Activated T-cell treated with anti-CD3 and anti-CD28 coated beads, Interleukin-2, amount 50 U/mL, for 24 hours (primary cell): Measurements from ENCODE around the gene SUB1.
"Not testable (repeated sequence)": the region's sequence is repeated elsewhere in the genome, so short reads cannot be mapped to it uniquely, and the experiment has no call there.

ENCODE experiments used
- DNase-seq: peaks from one replicate; pipeline ENCODE4 v3.0.0-alpha.2; 2020
- H3K27ac Mint-ChIP-seq: 2 replicates; pipeline ENCODE4 v1.8.0; 2020; ENCODE audit warnings: mild to moderate bottlenecking, mixed read lengths
- H3K27me3 Mint-ChIP-seq: 2 replicates; pipeline ENCODE4 v1.8.0; 2020; ENCODE audit warnings: mixed read lengths
- H3K36me3 Mint-ChIP-seq: 2 replicates; pipeline ENCODE4 v1.8.0; 2020; ENCODE audit warnings: low read depth, mixed read lengths
- H3K4me1 Mint-ChIP-seq: 2 replicates; pipeline ENCODE4 v1.8.0; 2020; ENCODE audit warnings: low read depth, mixed read lengths
- H3K4me3 Mint-ChIP-seq: 2 replicates; pipeline ENCODE4 v1.8.0; 2020; ENCODE audit warnings: mild to moderate bottlenecking, moderate library complexity, mixed read lengths
- H3K9me3 Mint-ChIP-seq: 2 replicates; pipeline ENCODE4 v1.8.0; 2020; ENCODE audit warnings: mixed read lengths

SUB1 gene

DNA sequence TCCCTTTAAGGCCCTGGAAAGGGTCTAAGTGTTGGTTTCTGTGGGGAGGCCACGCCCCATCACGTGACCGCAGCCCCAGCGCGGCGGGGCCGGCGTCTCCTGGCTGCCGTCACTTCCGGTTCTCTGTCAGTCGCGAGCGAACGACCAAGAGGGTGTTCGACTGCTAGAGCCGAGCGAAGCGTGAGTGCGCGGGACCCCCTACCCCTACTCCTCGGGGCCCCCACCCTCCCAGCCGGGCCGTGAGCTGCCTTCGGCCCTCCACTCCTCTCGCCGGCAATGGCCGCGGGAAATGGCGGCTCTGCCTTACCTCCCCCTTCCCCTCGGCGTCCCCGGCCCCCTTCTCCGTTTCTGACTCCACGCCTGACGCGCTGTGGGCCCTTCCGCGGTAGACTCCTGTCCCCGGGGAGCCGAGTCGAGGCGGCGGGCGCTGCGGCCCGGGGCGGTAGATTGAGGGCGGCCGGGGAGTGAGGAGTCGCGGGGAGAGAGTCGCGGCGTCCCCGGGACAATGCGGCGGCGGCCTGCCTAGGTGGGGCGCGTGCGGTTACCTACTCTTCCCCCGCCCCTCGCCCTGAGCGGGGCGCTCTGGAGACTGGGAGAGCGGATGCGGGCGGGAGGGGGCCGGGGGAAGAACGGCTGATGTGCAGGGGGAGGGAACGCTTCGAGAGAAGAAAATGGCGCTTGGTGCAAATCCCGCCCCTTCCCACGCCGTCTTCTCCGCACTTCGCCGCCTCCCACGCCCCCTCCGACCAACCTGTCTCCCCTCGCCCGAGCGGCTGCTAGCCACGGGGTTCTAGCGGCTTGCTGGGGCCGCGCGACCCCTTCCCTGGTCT, at the start of gene SUB1:
SUB1 (plus strand) TSS at position 112 of the 830 bp plus-strand sequence. CDS start 2,956 bp downstream, outside the sequence.
- Mint-ChIP-seq H3K27ac (peak within 1 kb of the TSS; percentile 99), H3K36me3 (peaks cover 54% of the 10 kb centered on the region), H3K4me3 (peak within 1 kb of the TSS; percentile 93), H3K4me1 (peaks cover 62% of the 10 kb centered on the region), H3K9me3 (no peaks in the 10 kb centered on the region), H3K27me3 (no peaks in the 10 kb centered on the region)
- peak; percentile 93 for DNase-seq

DNA sequence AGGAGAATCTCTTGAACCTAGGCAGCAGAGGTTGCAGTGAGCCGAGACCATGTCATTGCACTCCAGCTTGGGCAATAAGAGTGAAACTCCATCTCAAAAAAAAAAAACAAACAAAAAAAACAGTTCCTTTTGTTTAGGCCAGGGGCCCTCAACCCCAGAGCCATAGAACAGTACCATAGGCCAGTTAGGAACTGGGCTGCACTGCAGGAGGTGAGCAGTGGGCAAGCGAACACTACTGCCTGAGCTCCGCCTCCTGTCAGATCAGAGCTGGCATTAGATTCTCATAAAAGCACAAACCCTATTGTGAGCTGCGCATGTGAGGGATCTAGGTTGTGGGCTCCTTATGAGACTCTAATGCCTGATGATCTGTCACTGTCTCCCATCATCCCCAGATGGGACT, 49.1 kb upstream of the SUB1 start:
- no peak for DNase-seq
- H3K4me3 Mint-ChIP-seq, result no peak overlapping the region
- peaks cover 34% of the 10 kb centered on the region for H3K36me3 Mint-ChIP-seq
- H3K27me3 Mint-ChIP-seq, result no peaks in the 10 kb centered on the region
- no peaks in the 10 kb centered on the region for H3K9me3 Mint-ChIP-seq
- no peak overlapping the region for H3K27ac Mint-ChIP-seq
- peaks cover 78% of the 10 kb centered on the region for H3K4me1 Mint-ChIP-seq

DNA sequence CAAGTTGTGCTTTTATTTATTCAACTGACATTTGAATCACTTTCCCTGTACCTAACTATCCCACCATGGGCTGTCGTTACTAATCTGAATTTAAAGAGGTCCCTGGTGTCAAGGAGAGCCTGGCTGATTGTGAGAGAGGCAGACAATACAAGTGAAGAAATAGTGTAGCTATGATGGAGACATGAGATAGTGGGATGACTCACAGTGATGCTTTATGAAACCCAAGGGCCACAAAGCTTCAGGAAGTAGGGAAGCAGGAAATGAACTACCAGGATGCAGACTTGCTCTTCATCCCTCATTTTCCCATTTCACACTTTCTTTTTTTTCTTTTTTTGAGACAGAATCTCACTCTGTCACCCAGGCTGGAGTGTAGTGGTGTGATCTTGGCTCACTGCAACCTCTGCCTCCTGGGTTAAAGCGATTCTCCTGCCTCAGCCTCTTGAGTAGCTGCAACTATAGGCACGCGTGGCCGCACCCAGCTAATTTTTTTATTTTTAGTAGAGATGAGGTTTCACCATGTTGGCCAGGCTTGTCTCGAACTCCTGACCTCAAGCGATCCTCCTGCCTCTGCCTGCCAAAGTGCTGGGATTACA, 47.8 kb upstream of the SUB1 start:
- H3K36me3 Mint-ChIP-seq, result peaks cover 30% of the 10 kb centered on the region
- peak overlapping the region; percentile 7 for H3K4me3 Mint-ChIP-seq
- not testable (repeated sequence) for H3K9me3 Mint-ChIP-seq, H3K27me3 Mint-ChIP-seq
- H3K4me1 Mint-ChIP-seq, result peaks cover 76% of the 10 kb centered on the region
- DNase-seq, result peak; percentile 38
- H3K27ac Mint-ChIP-seq, result peak overlapping the region; percentile 88

DNA sequence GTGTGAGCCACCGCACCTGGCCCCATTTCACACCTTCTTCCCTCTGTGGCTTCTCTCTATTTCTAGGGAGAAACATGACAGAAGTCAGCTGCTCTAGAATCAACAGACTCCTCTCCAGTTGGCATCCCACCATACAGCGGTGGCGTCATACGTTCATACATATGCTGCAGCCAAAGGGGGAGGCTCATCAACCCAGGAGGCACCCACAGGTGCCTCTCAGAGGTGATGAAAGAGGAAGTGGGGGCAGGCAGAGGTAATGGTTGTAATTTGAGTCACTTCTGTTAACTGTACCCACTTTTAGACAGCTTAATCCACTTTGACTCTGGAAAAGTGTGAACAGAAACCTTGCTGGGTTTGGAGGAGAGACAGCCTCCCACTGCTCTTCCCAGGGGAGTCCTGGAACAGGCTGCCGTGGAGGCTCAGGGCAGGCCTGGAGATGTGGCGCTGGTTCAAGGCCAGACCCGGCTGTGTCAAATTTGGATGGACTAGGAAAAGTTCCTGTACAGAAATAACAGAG, 47.3 kb upstream of the SUB1 start:
- Mint-ChIP-seq H3K4me3 (no peak overlapping the region), H3K27me3 (no peaks in the 10 kb centered on the region), H3K27ac (peak overlapping the region; percentile 88), H3K36me3 (peaks cover 35% of the 10 kb centered on the region), H3K4me1 (peaks cover 76% of the 10 kb centered on the region), H3K9me3 (peaks cover 7% of the 10 kb centered on the region)
- peak; percentile 53 for DNase-seq

DNA sequence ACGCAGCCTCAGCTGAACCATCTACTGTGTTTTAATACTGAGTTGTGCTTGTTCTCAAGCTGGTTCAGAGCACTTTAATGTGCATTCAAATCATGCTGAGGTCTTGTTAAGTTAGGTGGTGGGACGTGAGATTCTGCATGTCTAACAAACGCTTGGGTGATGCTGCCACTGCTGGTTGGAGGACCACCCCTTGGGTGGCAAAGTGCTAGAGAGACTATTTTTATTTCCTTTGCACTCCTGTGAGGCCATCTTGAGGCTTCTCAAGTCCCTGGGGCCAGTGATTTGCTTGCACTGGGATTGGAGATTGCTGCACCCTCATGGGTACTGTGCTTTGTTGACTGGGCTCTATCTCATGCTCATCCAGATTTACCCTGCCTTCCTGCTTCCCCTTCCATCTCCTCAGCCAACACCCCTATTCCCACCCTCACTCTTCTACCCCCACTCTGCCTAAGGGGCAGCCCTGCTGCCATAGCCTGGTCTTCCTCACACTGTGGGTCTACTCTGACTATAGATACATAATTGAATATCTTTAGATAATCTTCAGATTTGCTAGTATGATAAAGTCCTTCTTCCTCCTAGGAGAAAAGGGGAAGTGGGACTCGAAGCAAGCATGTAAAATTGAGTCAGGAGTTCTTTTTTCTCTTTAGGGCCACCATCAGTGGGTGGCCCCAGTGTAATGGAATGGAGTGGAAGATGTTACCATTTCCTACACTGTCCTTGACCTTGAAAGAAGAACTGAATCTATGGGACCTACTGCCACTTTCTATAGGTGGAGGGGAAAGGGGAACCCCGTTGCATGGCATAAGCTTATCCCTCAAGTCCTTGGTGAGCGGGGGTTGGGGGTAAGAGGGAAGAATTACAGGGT, 45.1 kb upstream of the SUB1 start:
- H3K27me3 Mint-ChIP-seq, result no peaks in the 10 kb centered on the region
- no peak overlapping the region for H3K27ac Mint-ChIP-seq
- H3K4me1 Mint-ChIP-seq, result peaks cover 69% of the 10 kb centered on the region
- no peak overlapping the region for H3K4me3 Mint-ChIP-seq
- H3K9me3 Mint-ChIP-seq, result peaks cover 7% of the 10 kb centered on the region
- H3K36me3 Mint-ChIP-seq, result peaks cover 35% of the 10 kb centered on the region
- DNase-seq, result no peak

DNA sequence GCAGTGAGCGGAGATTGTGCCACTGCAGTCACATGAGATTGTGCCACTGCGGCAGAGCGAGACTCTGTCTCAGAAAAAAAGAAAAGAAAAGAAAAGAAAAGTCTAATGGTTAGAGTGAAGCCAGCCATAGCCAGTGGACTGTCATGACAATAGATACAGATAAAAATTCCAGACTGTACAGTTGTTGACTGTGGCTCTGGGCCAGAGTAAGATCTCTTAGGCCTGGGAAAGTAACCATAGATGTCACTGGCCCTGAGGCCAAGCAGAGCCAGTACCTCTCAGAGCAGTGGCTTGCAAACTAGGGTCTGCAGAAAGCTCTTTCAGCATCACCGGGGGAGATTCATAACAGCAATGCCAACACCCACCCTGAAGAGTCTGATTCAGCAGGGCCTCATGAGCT, 44.1 kb upstream of the SUB1 start:
- H3K27me3 Mint-ChIP-seq, result no peaks in the 10 kb centered on the region
- no peak for DNase-seq
- H3K9me3 Mint-ChIP-seq, result peaks cover 7% of the 10 kb centered on the region
- no peak overlapping the region for H3K4me3 Mint-ChIP-seq
- no peak overlapping the region for H3K27ac Mint-ChIP-seq
- H3K36me3 Mint-ChIP-seq, result peaks cover 35% of the 10 kb centered on the region
- peaks cover 62% of the 10 kb centered on the region for H3K4me1 Mint-ChIP-seq

DNA sequence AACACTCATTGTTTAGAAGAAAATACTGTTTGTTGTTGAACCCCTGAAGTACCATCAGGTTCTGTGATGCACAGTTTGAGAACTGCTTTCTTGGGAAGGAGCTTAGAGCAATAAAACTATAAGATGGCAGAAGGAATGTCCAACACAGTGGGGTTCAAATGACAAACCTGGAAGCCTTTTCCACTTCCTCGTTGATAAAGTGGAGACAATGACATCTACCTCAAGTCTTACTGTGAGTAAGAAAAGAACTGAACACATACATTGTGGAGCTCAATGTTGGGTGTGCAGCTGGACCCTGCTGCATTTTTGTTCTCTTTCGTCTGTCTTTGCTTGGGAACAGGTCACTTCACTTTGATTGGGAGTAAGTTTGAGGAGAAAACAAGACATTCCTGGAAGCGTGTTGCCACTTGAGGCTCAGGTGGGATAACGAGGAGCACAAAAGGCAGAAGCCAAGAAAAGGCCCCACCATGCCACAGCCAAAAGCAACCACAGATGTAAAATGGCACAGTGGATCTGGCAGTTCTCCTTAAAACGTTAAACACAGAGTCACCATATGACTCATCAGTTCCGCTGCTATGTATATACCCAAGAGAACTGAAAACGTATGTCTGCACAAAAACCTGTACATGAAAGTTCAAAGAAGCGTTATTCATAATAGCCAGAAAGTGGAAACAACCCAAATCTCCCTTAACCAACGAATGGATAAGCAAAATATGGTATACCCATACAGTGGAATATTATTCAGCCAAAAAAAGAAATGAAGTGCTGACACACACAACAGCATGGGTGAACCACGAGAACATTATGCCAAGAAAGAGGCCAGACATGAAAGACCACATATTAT, 42.9 kb upstream of the SUB1 start:
- peak; percentile 54 for DNase-seq
- Mint-ChIP-seq H3K4me3 (peak overlapping the region; percentile 48), H3K36me3 (peaks cover 32% of the 10 kb centered on the region), H3K4me1 (peaks cover 52% of the 10 kb centered on the region), H3K27me3 (no peaks in the 10 kb centered on the region), H3K27ac (peak overlapping the region; percentile 93), H3K9me3 (peaks cover 7% of the 10 kb centered on the region)

DNA sequence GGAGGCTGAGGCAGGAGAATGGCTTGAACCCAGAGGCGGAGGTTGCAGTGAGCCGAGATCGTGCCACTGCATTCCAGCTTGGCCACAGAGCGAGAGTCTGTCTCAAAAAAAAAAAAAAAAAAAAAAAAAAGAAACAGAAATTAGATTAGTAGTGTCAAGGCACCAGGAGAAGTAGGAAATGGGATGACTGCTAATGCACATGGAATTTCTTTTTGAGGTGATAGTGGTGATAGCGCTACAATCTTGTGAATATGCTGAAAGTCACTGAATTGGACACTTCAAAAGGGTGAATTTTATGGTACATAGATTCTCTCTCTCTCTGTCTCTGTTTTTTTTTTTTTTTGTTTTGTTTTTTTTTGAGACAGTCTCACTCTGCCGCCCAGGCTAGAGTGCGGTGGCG, 42.1 kb upstream of the SUB1 start:
- Mint-ChIP-seq H3K9me3 (peaks cover 7% of the 10 kb centered on the region), H3K4me3 (no peak overlapping the region), H3K27ac (peak overlapping the region; percentile 93), H3K36me3 (peaks cover 30% of the 10 kb centered on the region), H3K4me1 (peaks cover 43% of the 10 kb centered on the region), H3K27me3 (no peaks in the 10 kb centered on the region)
- DNase-seq, result no peak

DNA sequence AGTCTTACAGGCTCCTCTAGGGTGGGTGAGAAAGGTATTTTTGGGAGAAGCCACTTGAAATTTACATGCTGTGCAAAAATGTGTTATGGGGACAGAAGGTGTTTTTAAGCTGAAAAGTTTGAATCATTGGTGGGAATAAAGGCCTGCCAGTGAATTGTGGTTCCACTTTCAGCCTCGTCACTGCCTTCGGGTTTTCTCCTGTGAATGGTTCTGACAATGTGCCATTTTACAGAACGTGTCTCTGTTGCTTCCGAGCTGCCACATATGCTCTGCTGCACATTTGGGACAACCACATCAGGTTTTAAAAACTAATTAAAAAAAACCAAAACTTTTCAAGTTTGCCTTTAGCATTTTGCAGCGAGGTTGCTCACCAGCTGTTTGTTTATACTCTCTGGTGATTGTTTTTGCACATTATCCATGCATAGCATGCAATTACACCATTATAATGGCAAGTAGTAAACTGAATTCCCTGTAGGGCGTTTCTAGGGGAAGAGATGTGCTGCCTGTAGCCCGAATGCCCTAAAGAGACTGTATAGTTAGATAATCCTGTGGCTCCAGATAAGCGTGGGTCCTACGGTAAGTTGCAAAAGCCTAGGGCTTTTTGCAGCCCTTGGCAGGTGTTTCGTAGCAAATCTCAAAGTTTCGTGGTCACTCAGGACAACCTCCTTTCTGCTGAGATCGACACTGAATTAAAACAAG, 40.1 kb upstream of the SUB1 start:
- Mint-ChIP-seq H3K4me3 (no peak overlapping the region), H3K9me3 (peaks cover 7% of the 10 kb centered on the region), H3K4me1 (peaks cover 29% of the 10 kb centered on the region), H3K27ac (no peak overlapping the region), H3K27me3 (no peaks in the 10 kb centered on the region), H3K36me3 (peaks cover 24% of the 10 kb centered on the region)
- no peak for DNase-seq

DNA sequence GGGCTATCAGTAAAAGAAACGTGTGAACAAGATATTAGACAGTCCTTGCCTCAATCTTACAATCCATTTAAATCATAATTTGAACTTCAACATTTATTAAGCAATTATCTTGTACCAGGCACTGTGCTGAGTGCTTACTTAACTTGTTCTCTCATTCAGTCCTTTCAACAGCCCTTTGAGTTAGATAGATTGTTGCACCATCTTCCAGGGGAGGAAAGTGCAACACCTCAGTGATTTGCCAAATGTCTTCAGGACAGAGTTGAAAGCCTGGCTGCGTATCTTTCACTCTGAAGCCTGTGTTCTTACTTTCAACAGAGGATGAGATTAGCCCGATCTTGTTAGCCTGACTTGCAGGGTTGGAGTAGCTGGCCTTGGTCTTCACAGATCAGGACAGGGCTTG, 34.2 kb upstream of the SUB1 start:
- no peaks in the 10 kb centered on the region for H3K9me3 Mint-ChIP-seq
- H3K36me3 Mint-ChIP-seq, result peaks cover 28% of the 10 kb centered on the region
- H3K4me3 Mint-ChIP-seq, result no peak overlapping the region
- peaks cover 13% of the 10 kb centered on the region for H3K4me1 Mint-ChIP-seq
- no peak for DNase-seq
- H3K27me3 Mint-ChIP-seq, result no peaks in the 10 kb centered on the region
- H3K27ac Mint-ChIP-seq, result no peak overlapping the region

DNA sequence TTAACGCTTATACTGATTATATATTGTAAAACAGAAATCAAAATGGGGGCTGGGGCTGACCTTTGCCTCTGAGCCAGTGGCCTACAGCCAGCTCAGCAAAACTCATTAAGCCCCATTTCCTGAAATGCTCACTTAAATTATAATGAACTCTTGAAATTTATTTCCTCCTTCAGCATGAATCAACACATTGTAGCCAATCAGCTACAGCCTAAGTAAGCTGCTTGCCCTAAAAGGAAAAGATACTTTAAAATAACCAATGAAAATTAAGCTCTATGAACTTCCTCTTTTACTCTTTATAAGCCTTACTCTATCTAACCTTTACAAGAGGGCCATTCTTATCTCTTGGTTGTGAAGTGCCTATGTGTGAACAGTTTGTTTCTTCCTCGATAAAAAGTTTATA, 33.5 kb upstream of the SUB1 start:
- Mint-ChIP-seq H3K4me1 (peaks cover 13% of the 10 kb centered on the region), H3K36me3 (peaks cover 28% of the 10 kb centered on the region), H3K9me3 (no peaks in the 10 kb centered on the region), H3K4me3 (no peak overlapping the region), H3K27ac (no peak overlapping the region), H3K27me3 (no peaks in the 10 kb centered on the region)
- no peak for DNase-seq

DNA sequence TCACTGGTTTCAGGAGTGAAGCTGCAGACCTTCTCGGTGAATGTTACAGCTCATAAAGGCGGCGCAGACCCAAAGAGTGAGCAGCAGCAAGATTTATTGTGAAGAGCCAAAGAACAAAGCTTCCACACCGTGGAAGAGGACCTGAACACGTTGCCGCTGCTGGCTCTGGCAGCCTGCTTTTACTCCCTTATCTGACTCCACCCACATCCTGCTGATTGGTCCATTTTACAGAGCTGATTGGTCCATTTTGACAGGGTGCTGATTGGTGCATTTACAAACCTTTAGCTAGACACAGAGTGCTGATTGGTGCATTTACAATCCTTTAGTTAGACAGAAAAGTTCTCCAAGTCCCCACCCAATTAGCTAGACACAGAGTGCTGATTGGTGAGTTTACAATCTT, 32.9 kb upstream of the SUB1 start:
- H3K27me3 Mint-ChIP-seq, H3K9me3 Mint-ChIP-seq, DNase-seq, H3K4me3 Mint-ChIP-seq, H3K27ac Mint-ChIP-seq: not testable (repeated sequence)
- H3K4me1 Mint-ChIP-seq, result peaks cover 13% of the 10 kb centered on the region
- peaks cover 26% of the 10 kb centered on the region for H3K36me3 Mint-ChIP-seq

DNA sequence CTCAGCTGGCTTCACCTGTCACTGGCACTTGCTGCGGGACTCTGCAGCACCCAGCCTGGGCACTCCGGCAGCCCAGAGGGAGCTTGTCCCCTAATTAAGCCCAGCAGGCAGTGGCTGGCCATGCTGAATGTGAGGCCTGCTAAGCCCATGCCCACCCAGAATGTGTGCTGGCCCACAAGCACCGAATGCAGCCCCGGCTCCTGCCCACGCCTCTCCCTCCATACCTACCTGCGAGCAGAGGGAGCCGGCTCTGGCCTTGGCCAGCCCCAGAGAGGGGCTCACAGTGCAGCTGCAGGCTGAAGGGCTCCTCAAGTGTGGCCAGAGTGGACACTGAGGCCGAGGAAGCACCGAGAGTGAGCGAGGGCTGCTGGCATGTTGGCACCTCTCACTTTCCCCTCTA, 32.4 kb upstream of the SUB1 start:
- Mint-ChIP-seq H3K4me3 (no peak overlapping the region), H3K27ac (no peak overlapping the region), H3K9me3 (no peaks in the 10 kb centered on the region), H3K27me3 (no peaks in the 10 kb centered on the region), H3K36me3 (peaks cover 26% of the 10 kb centered on the region), H3K4me1 (peaks cover 13% of the 10 kb centered on the region)
- no peak for DNase-seq
